Activated T-helper 17 cell treated with anti-CD3 and anti-CD28 coated beads, Interleukin-2, amount 50 U/mL, for 72 hours (primary cell): ENCODE results near the gene HERC4. TPM values are rescaled to one million over a fixed set of nuclear protein-coding genes. Genes with fewer than 3 reads are reported as not detected.
A peak's percentile ranks its signal among the peaks of the same experiment; 100 is the strongest.
"Not testable (repeated sequence)": the region's sequence is repeated elsewhere in the genome, so short reads cannot be mapped to it uniquely, and the experiment has no call there.

ENCODE experiments used
- ATAC-seq: fragments of 150-1000 bp; cut with Tn5 transposase; replicated peaks from 2 replicates; pipeline ENCODE4 v1.10.0; 2021; ENCODE audit warnings: mild to moderate bottlenecking, moderate library complexity
- H3K27ac Mint-ChIP-seq: one replicate; pipeline ENCODE4 v1.8.0; 2022; ENCODE audit warnings: mixed read lengths
- H3K27me3 Mint-ChIP-seq: one replicate; pipeline ENCODE4 v1.8.0; 2022; ENCODE audit warnings: mixed read lengths
- H3K36me3 Mint-ChIP-seq: one replicate; pipeline ENCODE4 v1.8.0; 2022; ENCODE audit warnings: low read depth, mild to moderate bottlenecking, mixed read lengths
- H3K4me1 Mint-ChIP-seq: one replicate; pipeline ENCODE4 v1.8.0; 2022; ENCODE audit warnings: mixed read lengths
- H3K4me3 Mint-ChIP-seq: one replicate; pipeline ENCODE4 v1.8.0; 2022; ENCODE audit warnings: mild to moderate bottlenecking, mixed read lengths
- H3K9me3 Mint-ChIP-seq: one replicate; pipeline ENCODE4 v1.8.0; 2022; ENCODE audit warnings: mixed read lengths
- total RNA-seq, 2 donors: library from RNA; stranded (reverse); gene quantifications; one replicate each; pipeline ENCODE4 v1.2.3, GENCODE V29; 2022

Gene HERC4
- total RNA-seq, 2 donors from 2014 or later, result 72.2 to 102 TPM

GRCh38 chr10:67977251-67977650 is 97.8 kb downstream of the HERC4 start:
- Mint-ChIP-seq H3K4me3 (no peak overlapping the region), H3K4me1 (peaks cover 16% of the 10 kb centered on the region), H3K27me3 (no peaks in the 10 kb centered on the region), H3K36me3 (peaks cover 92% of the 10 kb centered on the region), H3K9me3 (no peaks in the 10 kb centered on the region), H3K27ac (no peak overlapping the region)
- no peak for ATAC-seq

- peaks cover 92% of the 10 kb centered on the region for H3K36me3 Mint-ChIP-seq
- peaks cover 16% of the 10 kb centered on the region for H3K4me1 Mint-ChIP-seq
- ATAC-seq, result no peak
- H3K27ac Mint-ChIP-seq, result no peak overlapping the region
- no peaks in the 10 kb centered on the region for H3K27me3 Mint-ChIP-seq
- no peaks in the 10 kb centered on the region for H3K9me3 Mint-ChIP-seq
- no peak overlapping the region for H3K4me3 Mint-ChIP-seq
Measured at GRCh38 chr10:67976292-67977245, 98.5 kb downstream of the HERC4 start.

- H3K4me1 Mint-ChIP-seq, result peaks cover 12% of the 10 kb centered on the region
- H3K9me3 Mint-ChIP-seq, result no peaks in the 10 kb centered on the region
- H3K27ac Mint-ChIP-seq, result no peak overlapping the region
- H3K36me3 Mint-ChIP-seq, result peaks cover 92% of the 10 kb centered on the region
- no peaks in the 10 kb centered on the region for H3K27me3 Mint-ChIP-seq
- no peak for ATAC-seq
- no peak overlapping the region for H3K4me3 Mint-ChIP-seq
Measured at GRCh38 chr10:67975871-67976270, 99.2 kb downstream of the HERC4 start.

- Mint-ChIP-seq H3K27ac (no peak overlapping the region), H3K27me3 (no peaks in the 10 kb centered on the region), H3K4me3 (no peak overlapping the region), H3K36me3 (peaks cover 99% of the 10 kb centered on the region), H3K9me3 (no peaks in the 10 kb centered on the region), H3K4me1 (peaks cover 9% of the 10 kb centered on the region)
- ATAC-seq, result no peak
Measured at GRCh38 chr10:67971311-67971710, 103.8 kb downstream of the HERC4 start.

- Mint-ChIP-seq H3K36me3 (peaks cover 99% of the 10 kb centered on the region), H3K27ac (peak overlapping the region; percentile 32), H3K4me1 (peaks cover 9% of the 10 kb centered on the region), H3K9me3 (no peaks in the 10 kb centered on the region), H3K4me3 (no peak overlapping the region), H3K27me3 (no peaks in the 10 kb centered on the region)
- no peak for ATAC-seq
Measured at GRCh38 chr10:67969875-67970274, 105.2 kb downstream of the HERC4 start.

GRCh38 chr10:67966035-67966434 is 109.0 kb downstream of the HERC4 start:
- Mint-ChIP-seq H3K36me3 (peaks cover 89% of the 10 kb centered on the region), H3K4me1 (peaks cover 15% of the 10 kb centered on the region)
- not testable (repeated sequence) for H3K4me3 Mint-ChIP-seq, H3K27me3 Mint-ChIP-seq, H3K27ac Mint-ChIP-seq, ATAC-seq, H3K9me3 Mint-ChIP-seq

- Mint-ChIP-seq H3K9me3 (no peaks in the 10 kb centered on the region), H3K27ac (no peak overlapping the region), H3K4me3 (no peak overlapping the region), H3K4me1 (peaks cover 15% of the 10 kb centered on the region), H3K36me3 (peaks cover 89% of the 10 kb centered on the region), H3K27me3 (no peaks in the 10 kb centered on the region)
- ATAC-seq, result no peak
Measured at GRCh38 chr10:67965456-67965855, 109.6 kb downstream of the HERC4 start.

- Mint-ChIP-seq H3K9me3 (no peaks in the 10 kb centered on the region), H3K36me3 (peaks cover 44% of the 10 kb centered on the region), H3K27ac (no peak overlapping the region), H3K4me1 (peaks cover 6% of the 10 kb centered on the region), H3K4me3 (no peak overlapping the region), H3K27me3 (no peaks in the 10 kb centered on the region)
- ATAC-seq, result no peak
Measured at GRCh38 chr10:67959839-67960476, 115.1 kb downstream of the HERC4 start.

GRCh38 chr10:67955614-67956013 is 119.5 kb downstream of the HERC4 start:
- Mint-ChIP-seq H3K4me3 (no peak overlapping the region), H3K27me3 (no peaks in the 10 kb centered on the region), H3K4me1 (no peaks in the 10 kb centered on the region), H3K36me3 (peaks cover 47% of the 10 kb centered on the region), H3K27ac (no peak overlapping the region), H3K9me3 (no peaks in the 10 kb centered on the region)
- no peak for ATAC-seq

GRCh38 chr10:67943917-67944316 is 131.2 kb downstream of the HERC4 start:
- peak overlapping the region; percentile 77 for H3K27ac Mint-ChIP-seq
- H3K4me1 Mint-ChIP-seq, result peaks cover 12% of the 10 kb centered on the region
- H3K36me3 Mint-ChIP-seq, result peaks cover 78% of the 10 kb centered on the region
- no peaks in the 10 kb centered on the region for H3K9me3 Mint-ChIP-seq
- no peak for ATAC-seq
- H3K4me3 Mint-ChIP-seq, result no peak overlapping the region
- no peaks in the 10 kb centered on the region for H3K27me3 Mint-ChIP-seq

GRCh38 chr10:67936416-67936815 is 138.7 kb downstream of the HERC4 start:
- Mint-ChIP-seq H3K4me3 (no peak overlapping the region), H3K4me1 (no peaks in the 10 kb centered on the region), H3K27me3 (no peaks in the 10 kb centered on the region), H3K36me3 (peaks cover 89% of the 10 kb centered on the region), H3K9me3 (no peaks in the 10 kb centered on the region), H3K27ac (no peak overlapping the region)
- no peak for ATAC-seq

GRCh38 chr10:67935223-67935622 is 139.9 kb downstream of the HERC4 start:
- no peak for ATAC-seq
- Mint-ChIP-seq H3K4me3 (no peak overlapping the region), H3K27me3 (no peaks in the 10 kb centered on the region), H3K36me3 (peaks cover 91% of the 10 kb centered on the region), H3K9me3 (no peaks in the 10 kb centered on the region), H3K27ac (no peak overlapping the region), H3K4me1 (no peaks in the 10 kb centered on the region)

- Mint-ChIP-seq H3K27me3 (no peaks in the 10 kb centered on the region), H3K4me3 (no peak overlapping the region), H3K27ac (peak overlapping the region; percentile 69), H3K4me1 (no peaks in the 10 kb centered on the region), H3K36me3 (peaks cover 95% of the 10 kb centered on the region), H3K9me3 (no peaks in the 10 kb centered on the region)
- ATAC-seq, result no peak
Measured at GRCh38 chr10:67934336-67934735, 140.7 kb downstream of the HERC4 start.

GRCh38 chr10:67933199-67933598 is 141.9 kb downstream of the HERC4 start:
- ATAC-seq, result no peak
- Mint-ChIP-seq H3K27ac (peak overlapping the region; percentile 69), H3K27me3 (no peaks in the 10 kb centered on the region), H3K36me3 (peaks cover 97% of the 10 kb centered on the region), H3K4me1 (no peaks in the 10 kb centered on the region), H3K9me3 (no peaks in the 10 kb centered on the region), H3K4me3 (no peak overlapping the region)

GRCh38 chr10:67926951-67927350 is 148.1 kb downstream of the HERC4 start:
- no peaks in the 10 kb centered on the region for H3K9me3 Mint-ChIP-seq
- no peaks in the 10 kb centered on the region for H3K4me1 Mint-ChIP-seq
- H3K27me3 Mint-ChIP-seq, result no peaks in the 10 kb centered on the region
- H3K4me3 Mint-ChIP-seq, result no peak overlapping the region
- ATAC-seq, result no peak
- H3K27ac Mint-ChIP-seq, result no peak overlapping the region
- H3K36me3 Mint-ChIP-seq, result peaks cover 93% of the 10 kb centered on the region
